IPS DF 4.7 (cell line): ENCODE measurements around the gene CERS5.
"Not testable (repeated sequence)": the region's sequence is repeated elsewhere in the genome, so short reads cannot be mapped to it uniquely, and the experiment has no call there.

Source experiments
- DNase-seq: peaks from one replicate; pipeline ENCODE4 v3.0.0-alpha.2; 2013; ENCODE audit warnings: low spot score; ENCODE audit errors: extremely low read depth

Gene CERS5

GRCh38 chr12:50187084-50187900 lies 20.1 kb upstream of the CERS5 start:
- DNase-seq = no peak

GRCh38 chr12:50186681-50187080 lies 19.5 kb upstream of the CERS5 start:
- no peak for DNase-seq

- no peak for DNase-seq
Measured at GRCh38 chr12:50185970-50186663, 18.9 kb upstream of the CERS5 start.

- DNase-seq = no peak
Measured at GRCh38 chr12:50185301-50185895, 18.2 kb upstream of the CERS5 start.

- no peak for DNase-seq
Measured at GRCh38 chr12:50184261-50184660, 17.1 kb upstream of the CERS5 start.

GRCh38 chr12:50182461-50182860 lies 15.3 kb upstream of the CERS5 start:
- no peak for DNase-seq

- no peak for DNase-seq
Measured at GRCh38 chr12:50181691-50182090, 14.5 kb upstream of the CERS5 start.

GRCh38 chr12:50175716-50176026 lies 8.5 kb upstream of the CERS5 start:
- DNase-seq = no peak

GRCh38 chr12:50174971-50175715 lies 8.0 kb upstream of the CERS5 start:
- DNase-seq = no peak

GRCh38 chr12:50166799-50167048 lies 445 bp downstream of the CERS5 start:
- DNase-seq = no peak

- DNase-seq = no peak
Measured at GRCh38 chr12:50164963-50165362, 2.2 kb downstream of the CERS5 start.

- DNase-seq = no peak
Measured at GRCh38 chr12:50162230-50162629, 4.9 kb downstream of the CERS5 start.

- no peak for DNase-seq
Measured at GRCh38 chr12:50160643-50161042, 6.5 kb downstream of the CERS5 start.

GRCh38 chr12:50157259-50157658 lies 9.9 kb downstream of the CERS5 start:
- no peak for DNase-seq

- DNase-seq = no peak
Measured at GRCh38 chr12:50156641-50157040, 10.5 kb downstream of the CERS5 start.

- DNase-seq = not testable (repeated sequence)
Measured at GRCh38 chr12:50154947-50155346, 12.2 kb downstream of the CERS5 start.

GRCh38 chr12:50151047-50151687 lies 16.0 kb downstream of the CERS5 start:
- no peak for DNase-seq

GRCh38 chr12:50149311-50149710 lies 17.9 kb downstream of the CERS5 start:
- DNase-seq = no peak

GRCh38 chr12:50148011-50148410 lies 19.2 kb downstream of the CERS5 start:
- DNase-seq = not testable (repeated sequence)

- DNase-seq = no peak
Measured at GRCh38 chr12:50147281-50147680, 19.9 kb downstream of the CERS5 start.

- DNase-seq = no peak
Measured at GRCh38 chr12:50145439-50145838, 21.7 kb downstream of the CERS5 start.

GRCh38 chr12:50142993-50143392 lies 24.2 kb downstream of the CERS5 start:
- DNase-seq = no peak
